MM.1S (cell line): ENCODE data around the gene ITCH.
"Not testable (repeated sequence)": the region's sequence is repeated elsewhere in the genome, so short reads cannot be mapped to it uniquely, and the experiment has no call there.

Experiments
- DNase-seq: peaks from one replicate; pipeline ENCODE4 v3.0.0-alpha.2; 2015
- H2AFZ ChIP-seq: fragments of 300-600 bp; sonication (generic); 2 replicates; pipeline ENCODE4 v1.6.0; 2016; ENCODE audit warnings: antibody characterized with exemption, low read length
- H3F3A ChIP-seq: fragments of 300-600 bp; sonication (generic); 2 replicates; pipeline ENCODE4 v1.6.1; 2016; ENCODE audit warnings: mild to moderate bottlenecking, antibody characterized with exemption, low read length, moderate library complexity, mixed read lengths; ENCODE audit not compliant: insufficient read depth
- H3K27ac ChIP-seq: fragments of 300-600 bp; sonication (generic); 2 replicates; pipeline ENCODE4 v1.5.1; 2016; ENCODE audit warnings: mild to moderate bottlenecking, low read length
- H3K27me3 ChIP-seq: fragments of 300-600 bp; sonication (generic); replicated peaks from 2 replicates; pipeline ENCODE4 v1.6.0; 2016; ENCODE audit warnings: low read length; ENCODE audit not compliant: insufficient read depth
- H3K36me3 ChIP-seq: fragments of 300-600 bp; sonication (generic); replicated peaks from 2 replicates; pipeline ENCODE4 v1.6.1; 2016; ENCODE audit warnings: mild to moderate bottlenecking, low read length, mixed read lengths; ENCODE audit not compliant: insufficient read depth
- H3K4me1 ChIP-seq: fragments of 300-600 bp; sonication (generic); 2 replicates; pipeline ENCODE4 v1.6.1; 2016; ENCODE audit warnings: low read length, mixed read lengths
- H3K4me2 ChIP-seq: fragments of 300-600 bp; sonication (generic); 2 replicates; pipeline ENCODE4 v1.6.0; 2016; ENCODE audit warnings: low read depth, low read length
- H3K4me3 ChIP-seq: fragments of 300-600 bp; sonication (generic); 2 replicates; pipeline ENCODE4 v1.5.1; 2016; ENCODE audit warnings: low read length, mixed read lengths
- H3K79me2 ChIP-seq: fragments of 300-600 bp; sonication (generic); 2 replicates; pipeline ENCODE4 v1.6.1; 2016; ENCODE audit warnings: mixed run types, low read length, mixed read lengths
- H3K9ac ChIP-seq: fragments of 300-600 bp; sonication (generic); 2 replicates; pipeline ENCODE4 v1.6.1; 2016; ENCODE audit warnings: low read length, mixed read lengths
- H3K9me2 ChIP-seq: fragments of 300-600 bp; sonication (generic); replicated peaks from 2 replicates; pipeline ENCODE4 v1.6.1; 2016; ENCODE audit warnings: mild to moderate bottlenecking, low read length, mixed read lengths; ENCODE audit not compliant: insufficient read depth
- H3K9me3 ChIP-seq: fragments of 300-600 bp; sonication (generic); replicated peaks from 2 replicates; pipeline ENCODE4 v1.6.1; 2016; ENCODE audit warnings: mild to moderate bottlenecking, low read length, mixed read lengths; ENCODE audit not compliant: insufficient read depth
- H4K20me1 ChIP-seq: fragments of 300-600 bp; sonication (generic); 2 replicates; pipeline ENCODE4 v1.6.1; 2016; ENCODE audit warnings: mild to moderate bottlenecking, low read length, moderate library complexity, mixed read lengths; ENCODE audit not compliant: insufficient read depth
- EZH2 ChIP-seq: fragments of 300-600 bp; sonication (generic); optimal IDR thresholded peaks from 2 replicates; pipeline ENCODE3; 2017; ENCODE audit warnings: low read depth, mild to moderate bottlenecking, antibody characterized with exemption, low read length, mixed read lengths
- EZH2phosphoT487 ChIP-seq: fragments of 300-600 bp; sonication (generic); IDR thresholded peaks from 2 replicates; pipeline ENCODE4 v1.6.1; 2018; ENCODE audit warnings: antibody characterized with exemption, low read length
- TF ChIP-seq, protein P1 (sequence below): fragments of 300-600 bp; sonication (generic); IDR thresholded peaks from 2 replicates; pipeline ENCODE4 v1.5.1; 2016; ENCODE audit warnings: antibody characterized with exemption, low read length, mixed read lengths

ITCH gene

DNA sequence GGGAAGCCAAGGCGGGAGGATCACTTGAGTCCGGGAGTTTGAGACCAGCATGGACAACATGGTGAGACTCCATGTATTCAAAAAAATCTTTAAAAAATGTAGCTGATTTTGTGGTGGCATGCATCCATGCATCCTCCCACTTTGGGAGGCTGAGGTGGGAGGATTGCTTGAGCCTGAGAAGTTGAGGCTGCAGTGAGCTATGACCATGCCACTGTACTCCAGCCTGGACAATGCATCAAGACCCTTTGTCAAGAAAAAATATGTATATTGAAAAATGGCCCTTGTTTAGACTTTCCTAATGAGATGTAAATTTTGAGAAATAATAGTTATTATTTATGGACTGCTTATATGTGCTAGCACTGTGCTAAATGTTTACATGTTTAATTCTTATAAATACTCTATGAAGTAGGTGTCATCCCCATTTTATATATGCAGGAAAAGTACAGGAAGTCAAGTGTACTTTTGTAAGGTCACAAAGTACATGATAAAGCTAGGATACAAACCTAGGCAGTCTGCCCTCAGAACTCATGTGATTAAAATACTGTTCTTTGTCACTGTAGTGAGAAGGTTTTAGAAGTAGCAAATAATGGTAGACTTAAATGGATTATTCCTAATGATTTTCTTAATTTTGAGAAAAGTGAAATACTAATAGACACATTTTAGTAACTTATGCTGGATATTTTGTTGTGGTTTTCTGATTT lies 58.8 kb downstream of the ITCH start:
- Histone ChIP-seq H3K36me3 (0 out of 2 replicates have a peak, but pooled peaks cover 13% of the 10 kb centered on the region), H3K27ac (no peak overlapping the region), H3K4me2 (no peak overlapping the region), H3K9ac (no peak overlapping the region), H4K20me1 (no peaks in the 10 kb centered on the region), H3F3A (0 out of 2 replicates have a peak, but pooled peaks cover 2% of the 10 kb centered on the region), H3K4me1 (peaks cover 12% of the 10 kb centered on the region; the same call in 1 of the 2 replicates), H3K4me3 (no peak overlapping the region), H3K27me3 (no peaks in the 10 kb centered on the region), H3K9me3 (no peaks in the 10 kb centered on the region), H3K79me2 (peaks cover 73% of the 10 kb centered on the region), H3K9me2 (no peaks in the 10 kb centered on the region), H2AFZ (no peak overlapping the region)
- DNase-seq = no peak
- TF ChIP-seq EZH2phosphoT487 (no peak), EZH2 (no peak)
- TF ChIP-seq, protein P1, sequence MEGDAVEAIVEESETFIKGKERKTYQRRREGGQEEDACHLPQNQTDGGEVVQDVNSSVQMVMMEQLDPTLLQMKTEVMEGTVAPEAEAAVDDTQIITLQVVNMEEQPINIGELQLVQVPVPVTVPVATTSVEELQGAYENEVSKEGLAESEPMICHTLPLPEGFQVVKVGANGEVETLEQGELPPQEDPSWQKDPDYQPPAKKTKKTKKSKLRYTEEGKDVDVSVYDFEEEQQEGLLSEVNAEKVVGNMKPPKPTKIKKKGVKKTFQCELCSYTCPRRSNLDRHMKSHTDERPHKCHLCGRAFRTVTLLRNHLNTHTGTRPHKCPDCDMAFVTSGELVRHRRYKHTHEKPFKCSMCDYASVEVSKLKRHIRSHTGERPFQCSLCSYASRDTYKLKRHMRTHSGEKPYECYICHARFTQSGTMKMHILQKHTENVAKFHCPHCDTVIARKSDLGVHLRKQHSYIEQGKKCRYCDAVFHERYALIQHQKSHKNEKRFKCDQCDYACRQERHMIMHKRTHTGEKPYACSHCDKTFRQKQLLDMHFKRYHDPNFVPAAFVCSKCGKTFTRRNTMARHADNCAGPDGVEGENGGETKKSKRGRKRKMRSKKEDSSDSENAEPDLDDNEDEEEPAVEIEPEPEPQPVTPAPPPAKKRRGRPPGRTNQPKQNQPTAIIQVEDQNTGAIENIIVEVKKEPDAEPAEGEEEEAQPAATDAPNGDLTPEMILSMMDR = no peak

DNA sequence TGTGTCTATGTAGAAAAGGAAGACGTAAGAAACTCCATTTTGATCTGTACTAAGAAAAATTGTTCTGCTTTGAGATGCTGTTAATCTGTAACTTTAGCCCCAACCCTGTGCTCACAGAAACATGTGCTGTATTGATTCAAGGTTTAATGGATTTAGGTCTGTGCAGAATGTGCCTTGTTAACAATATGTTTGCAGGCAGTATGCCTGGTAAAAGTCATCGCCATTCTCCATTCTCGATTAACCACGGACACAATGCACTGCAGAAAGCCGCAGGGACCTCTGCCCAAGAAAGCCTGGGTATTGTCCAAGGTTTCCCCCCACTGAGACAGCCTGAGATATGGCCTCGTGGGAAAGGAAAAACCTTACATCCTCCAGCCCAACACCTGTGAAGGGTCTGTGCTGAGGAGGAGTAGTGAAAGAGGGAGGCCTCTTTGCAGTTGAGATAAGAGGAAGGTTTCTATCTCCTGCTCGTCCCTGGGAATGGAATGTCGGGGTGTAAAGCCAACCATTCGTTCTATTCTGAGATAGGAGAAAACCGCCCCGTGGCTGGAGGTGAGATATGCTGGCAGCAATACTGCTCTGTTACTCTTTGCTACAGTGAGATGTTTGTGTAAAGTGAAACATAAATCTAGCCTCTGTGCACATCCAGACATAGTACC lies 62.1 kb downstream of the ITCH start:
- H4K20me1 ChIP-seq, H3K9ac ChIP-seq, DNase-seq, H3K9me2 ChIP-seq, H3K4me3 ChIP-seq, H3K4me2 ChIP-seq, H3F3A ChIP-seq, H3K27ac ChIP-seq, H3K9me3 ChIP-seq, H3K27me3 ChIP-seq, H2AFZ ChIP-seq, H3K4me1 ChIP-seq: not testable (repeated sequence)
- H3K36me3 ChIP-seq = peaks cover 13% of the 10 kb centered on the region; the same call in 1 of the 2 replicates
- peaks cover 64% of the 10 kb centered on the region for H3K79me2 ChIP-seq

DNA sequence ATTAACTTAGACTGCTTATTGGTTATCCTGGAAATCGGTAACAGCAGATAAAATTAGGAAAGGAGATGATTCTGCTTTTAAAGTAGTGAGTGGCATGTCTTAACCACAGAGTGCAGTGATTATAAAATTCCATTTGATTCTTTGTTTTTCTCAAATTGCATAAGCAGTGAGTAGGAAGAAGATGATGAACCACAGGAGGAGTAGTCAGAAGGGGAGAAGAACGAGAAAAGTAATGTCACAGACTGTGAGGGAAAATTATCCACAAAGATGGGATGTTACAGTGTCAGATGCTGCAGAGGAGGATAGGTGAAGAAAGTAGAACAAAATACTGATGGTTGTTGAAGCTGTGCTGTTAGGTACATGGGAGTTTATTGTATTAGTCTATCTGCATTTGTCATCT lies 63.0 kb downstream of the ITCH start:
- H3F3A ChIP-seq = no peaks in the 10 kb centered on the region
- H3K9ac ChIP-seq = no peak overlapping the region
- H3K27me3 ChIP-seq = no peaks in the 10 kb centered on the region
- H2AFZ ChIP-seq = no peak overlapping the region
- peaks cover 65% of the 10 kb centered on the region for H3K79me2 ChIP-seq
- no peak overlapping the region for H3K4me3 ChIP-seq
- H3K4me2 ChIP-seq = no peak overlapping the region
- H3K27ac ChIP-seq = no peak overlapping the region
- no peak for TF ChIP-seq EZH2
- TF ChIP-seq, protein P1 = no peak
- TF ChIP-seq EZH2phosphoT487 = no peak
- DNase-seq = no peak
- no peaks in the 10 kb centered on the region; the same call in 1 of the 2 replicates for H3K4me1 ChIP-seq
- no peaks in the 10 kb centered on the region for H4K20me1 ChIP-seq
- H3K9me3 ChIP-seq = no peaks in the 10 kb centered on the region
- H3K36me3 ChIP-seq = peaks cover 16% of the 10 kb centered on the region; the same call in 1 of the 2 replicates
- no peaks in the 10 kb centered on the region for H3K9me2 ChIP-seq

DNA sequence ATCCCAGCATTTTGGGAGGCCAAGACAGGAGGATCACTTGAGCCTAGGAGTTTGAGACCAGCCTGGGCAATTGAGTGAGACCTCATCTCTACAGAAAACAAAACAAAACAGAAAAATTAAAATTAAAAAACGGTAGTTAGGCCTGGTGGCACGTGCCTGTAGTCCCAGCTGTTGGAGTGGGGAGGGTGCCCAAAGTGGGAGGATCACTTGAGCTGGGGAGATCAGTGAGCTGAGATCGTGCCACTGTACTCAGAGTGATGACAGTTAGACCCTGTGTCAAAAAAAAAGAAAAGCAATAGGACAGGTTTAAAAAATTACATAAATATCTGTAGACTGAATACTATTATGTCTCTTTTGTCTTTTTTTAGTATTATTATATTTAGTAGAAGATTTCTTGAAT lies 64.3 kb downstream of the ITCH start:
- Histone ChIP-seq H3K9me3 (no peaks in the 10 kb centered on the region), H2AFZ (no peak overlapping the region), H3K9me2 (no peaks in the 10 kb centered on the region), H3K27me3 (no peaks in the 10 kb centered on the region), H3K4me1 (no peaks in the 10 kb centered on the region; the same call in 1 of the 2 replicates), H3K9ac (no peak overlapping the region), H3K4me2 (no peak overlapping the region), H3K27ac (no peak overlapping the region), H3K4me3 (no peak overlapping the region), H3K79me2 (peaks cover 55% of the 10 kb centered on the region), H3K36me3 (peaks cover 11% of the 10 kb centered on the region), H4K20me1 (no peaks in the 10 kb centered on the region), H3F3A (no peaks in the 10 kb centered on the region)
- no peak for TF ChIP-seq EZH2
- DNase-seq = no peak
